ENCODE data around the gene GDI2. TPM values are rescaled to one million over a fixed set of nuclear protein-coding genes. Genes with fewer than 3 reads are reported as not detected.

Gene GDI2
- total RNA-seq, 1 experiment from 2014 or later: 615 TPM

GRCh38 chr10:5758927-5759326 is 54.3 kb downstream of the GDI2 start:
- DNase-seq (ENCODE audit: low spot score): no peak
- in situ Hi-C loops (cut with HindIII; ENCODE audit: low sequenced_read_pairs): no loop called here

- in situ Hi-C loops (cut with HindIII; ENCODE audit: low sequenced_read_pairs): no loop called here
- no peak for DNase-seq (ENCODE audit: low spot score)
Measured at GRCh38 chr10:5757766-5758517, 55.3 kb downstream of the GDI2 start.

- no peak for DNase-seq (ENCODE audit: low spot score)
- in situ Hi-C loops (cut with HindIII; ENCODE audit: low sequenced_read_pairs): no loop called here
Measured at GRCh38 chr10:5752301-5752871, 60.8 kb downstream of the GDI2 start.

DNA sequence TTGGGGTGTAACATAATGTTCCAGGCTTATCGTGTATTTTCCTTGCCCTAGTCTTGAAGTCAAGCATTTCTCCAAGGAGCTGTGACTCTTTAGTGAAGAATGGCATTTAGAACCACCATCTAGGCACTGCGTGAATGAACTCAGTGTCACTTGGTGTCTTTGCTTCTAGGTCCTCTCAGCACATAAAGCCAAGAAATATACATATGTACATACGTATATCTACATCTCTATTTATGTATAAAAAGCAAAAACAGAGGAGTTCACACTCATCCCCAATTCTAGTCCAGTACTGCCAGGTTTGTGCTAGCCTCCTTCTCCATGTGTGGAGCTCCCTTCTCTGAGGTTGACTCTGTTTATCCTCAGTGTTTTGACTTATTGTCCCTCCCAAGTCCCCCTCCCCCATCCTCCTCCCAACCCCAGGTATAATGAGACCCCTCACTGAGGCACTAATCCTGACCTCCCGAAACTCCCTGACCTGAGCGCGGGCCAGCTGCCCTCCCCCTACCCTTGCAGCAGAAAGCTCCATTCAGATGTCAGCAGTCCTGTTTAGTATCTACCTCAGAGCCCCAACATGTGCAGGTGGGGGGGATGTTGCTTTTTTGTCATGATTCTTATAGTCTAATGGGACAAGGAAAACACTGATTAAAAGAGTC is 61.5 kb downstream of the GDI2 start:
- in situ Hi-C loops (cut with HindIII; ENCODE audit: low sequenced_read_pairs): no loop called here
- DNase-seq (ENCODE audit: low spot score): no peak

DNA sequence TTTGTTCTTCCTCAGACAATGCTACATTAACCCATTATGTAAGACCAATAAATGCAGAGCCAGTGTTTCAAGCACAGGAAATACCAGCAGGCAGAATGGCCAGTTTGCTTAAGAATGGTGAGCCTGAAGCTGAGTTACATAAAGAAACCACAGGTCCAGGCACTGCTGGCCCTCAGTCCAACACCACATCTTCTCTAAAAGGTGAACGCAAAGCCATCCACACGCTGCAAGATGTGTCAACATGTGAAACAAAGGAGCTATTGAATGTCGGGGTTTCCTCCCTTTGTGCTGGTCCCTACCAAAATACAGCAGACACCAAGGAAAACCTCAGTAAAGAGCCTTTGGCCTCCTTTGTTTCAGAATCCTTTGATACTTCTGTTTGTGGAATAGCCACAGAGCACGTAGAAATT is 64.8 kb downstream of the GDI2 start:
- in situ Hi-C loops (cut with HindIII; ENCODE audit: low sequenced_read_pairs): no loop called here
- DNase-seq (ENCODE audit: low spot score): no peak

DNA sequence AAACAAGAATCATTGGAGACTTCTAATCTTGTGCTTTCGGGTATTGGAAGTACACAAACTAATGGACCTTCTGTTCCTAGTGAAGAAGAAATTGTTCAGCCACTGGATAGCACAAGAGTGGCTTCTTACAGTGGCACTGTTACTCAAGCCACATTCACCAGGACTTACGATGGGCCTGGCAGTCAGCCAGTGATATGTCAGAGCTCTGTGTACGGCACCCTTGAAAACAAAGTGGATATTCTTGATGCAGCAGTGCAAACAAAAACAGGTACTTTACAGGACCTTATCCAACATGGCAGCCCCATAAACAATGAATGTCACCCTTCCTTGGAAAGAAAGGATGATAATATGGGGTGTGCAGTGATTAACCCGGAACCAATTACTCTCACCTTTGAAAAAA is 67.0 kb downstream of the GDI2 start:
- in situ Hi-C loops (cut with HindIII; ENCODE audit: low sequenced_read_pairs): no loop called here
- no peak for DNase-seq (ENCODE audit: low spot score)

GRCh38 chr10:5744849-5745248 is 68.4 kb downstream of the GDI2 start:
- no peak for DNase-seq (ENCODE audit: low spot score)
- in situ Hi-C loops (cut with HindIII; ENCODE audit: low sequenced_read_pairs): no loop called here

- in situ Hi-C loops (cut with HindIII; ENCODE audit: low sequenced_read_pairs): no loop called here
Measured at GRCh38 chr10:5743736-5744135, 69.5 kb downstream of the GDI2 start.

GRCh38 chr10:5742116-5742515 is 71.1 kb downstream of the GDI2 start:
- no peak for DNase-seq (ENCODE audit: low spot score)
- in situ Hi-C loops (cut with HindIII; ENCODE audit: low sequenced_read_pairs): no loop called here

More at GRCh38 chr10:5743736-5744135, 69.5 kb downstream of the GDI2 start:
- no peak for DNase-seq (ENCODE audit: low spot score)

DNA sequence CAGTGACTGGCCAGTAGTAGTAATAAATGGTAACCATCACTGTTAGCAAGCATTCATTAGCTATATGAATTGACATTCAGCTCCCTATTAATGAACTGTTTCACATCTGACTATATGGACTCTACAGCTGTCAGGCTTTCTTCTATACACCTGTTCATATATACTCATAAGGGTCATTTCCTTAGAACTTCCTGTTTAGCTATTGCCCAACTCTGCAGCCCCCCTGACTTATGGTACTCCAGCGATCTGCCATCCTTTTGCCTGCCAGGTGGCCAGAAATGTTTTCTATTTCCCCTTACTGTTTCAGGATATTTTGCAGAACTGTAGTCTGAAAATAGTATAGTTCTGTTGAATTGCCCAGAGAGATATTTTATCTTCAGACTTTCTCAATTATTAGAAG is 72.0 kb downstream of the GDI2 start:
- in situ Hi-C loops (cut with HindIII; ENCODE audit: low sequenced_read_pairs): no loop called here
- DNase-seq (ENCODE audit: low spot score): no peak

DNA sequence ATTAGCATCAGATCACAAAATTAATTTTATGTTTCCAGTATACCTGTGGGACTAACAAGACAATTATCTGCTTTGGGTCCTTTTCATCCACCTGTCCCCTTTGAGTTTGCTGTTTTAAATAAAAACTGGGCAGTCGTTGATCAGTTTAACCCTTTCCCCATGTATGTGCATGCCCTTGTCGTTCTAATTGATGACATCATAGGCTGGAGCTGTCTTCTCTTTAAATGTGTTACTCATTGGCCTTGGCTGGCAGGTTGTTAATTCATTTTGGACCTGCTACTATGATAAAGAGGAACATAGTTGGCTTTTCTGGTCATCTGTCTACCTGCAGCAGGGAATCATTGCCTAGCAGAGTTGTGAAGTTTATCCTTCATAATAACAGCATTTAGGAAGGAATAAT is 74.8 kb downstream of the GDI2 start:
- in situ Hi-C loops (cut with HindIII; ENCODE audit: low sequenced_read_pairs): no loop called here
- no peak for DNase-seq (ENCODE audit: low spot score)

GRCh38 chr10:5737352-5737751 is 75.9 kb downstream of the GDI2 start:
- no peak for DNase-seq (ENCODE audit: low spot score)
- in situ Hi-C loops (cut with HindIII; ENCODE audit: low sequenced_read_pairs): no loop called here

- DNase-seq (ENCODE audit: low spot score): no peak
- in situ Hi-C loops (cut with HindIII; ENCODE audit: low sequenced_read_pairs): no loop called here
Measured at GRCh38 chr10:5736591-5736990, 76.6 kb downstream of the GDI2 start.

GRCh38 chr10:5735119-5735518 is 78.1 kb downstream of the GDI2 start:
- DNase-seq (ENCODE audit: low spot score): no peak
- in situ Hi-C loops (cut with HindIII; ENCODE audit: low sequenced_read_pairs): no loop called here

DNA sequence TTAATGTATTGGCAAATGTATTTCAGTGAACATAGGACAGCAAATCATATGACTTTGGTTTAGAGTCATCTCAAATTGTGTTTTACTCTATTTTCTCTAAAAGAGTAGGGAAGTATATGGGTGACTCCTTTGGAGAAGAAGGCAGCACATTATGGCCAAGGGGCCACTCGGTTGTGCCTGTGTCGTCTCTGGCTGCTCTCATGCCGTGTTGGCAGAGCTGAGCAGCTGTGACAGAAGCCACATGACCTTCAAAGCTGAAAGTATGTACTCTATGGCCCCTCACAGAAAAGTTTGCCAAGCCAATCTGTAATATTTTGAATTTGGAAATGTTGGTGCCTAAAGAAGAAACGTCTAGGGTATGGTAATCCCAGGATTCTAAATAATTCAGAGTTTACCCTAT is 81.1 kb downstream of the GDI2 start:
- DNase-seq (ENCODE audit: low spot score): no peak
- in situ Hi-C loops (cut with HindIII; ENCODE audit: low sequenced_read_pairs): no loop called here

DNA sequence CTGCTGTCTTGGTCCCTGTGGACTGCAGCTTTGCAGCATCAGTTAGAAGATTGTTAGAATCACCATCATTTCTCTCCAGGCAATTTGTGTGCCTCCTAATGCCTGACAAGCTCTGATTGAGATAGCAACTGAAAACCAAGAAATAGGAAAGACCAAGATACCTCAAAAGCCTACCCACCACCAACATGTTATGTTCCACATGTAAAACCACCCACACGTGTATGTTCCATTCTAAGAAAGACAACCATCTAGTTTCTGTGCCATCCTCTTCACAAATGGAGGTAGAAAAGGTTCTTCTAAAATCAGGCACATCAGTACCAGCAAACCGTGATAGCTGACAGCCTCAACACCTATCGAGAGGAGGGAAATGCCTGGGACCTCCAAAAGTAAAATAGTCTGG is 81.7 kb downstream of the GDI2 start:
- no peak for DNase-seq (ENCODE audit: low spot score)
- in situ Hi-C loops (cut with HindIII; ENCODE audit: low sequenced_read_pairs): no loop called here

GRCh38 chr10:5730766-5731165 is 82.5 kb downstream of the GDI2 start:
- in situ Hi-C loops (cut with HindIII; ENCODE audit: low sequenced_read_pairs): no loop called here
- no peak for DNase-seq (ENCODE audit: low spot score)

- in situ Hi-C loops (cut with HindIII; ENCODE audit: low sequenced_read_pairs): no loop called here
- DNase-seq (ENCODE audit: low spot score): no peak
Measured at GRCh38 chr10:5723692-5724091, 89.5 kb downstream of the GDI2 start.

GRCh38 chr10:5720182-5720581 is 93.1 kb downstream of the GDI2 start:
- in situ Hi-C loops (cut with HindIII; ENCODE audit: low sequenced_read_pairs): no loop called here
- DNase-seq (ENCODE audit: low spot score): no peak

GRCh38 chr10:5719546-5719945 is 93.7 kb downstream of the GDI2 start:
- DNase-seq (ENCODE audit: low spot score): no peak
- in situ Hi-C loops (cut with HindIII; ENCODE audit: low sequenced_read_pairs): no loop called here
